Naive thymus-derived CD4-positive, alpha-beta T cell (primary cell): ENCODE results near the gene RTN1. TPM values are rescaled to one million over a fixed set of nuclear protein-coding genes. Genes with fewer than 3 reads are reported as not detected.
A peak's percentile ranks its signal among the peaks of the same experiment; 100 is the strongest.

Experiments used
- ATAC-seq: fragments of 150-1000 bp; cut with Tn5 transposase; 2 replicates; pipeline ENCODE4 v1.10.0; 2021; ENCODE audit warnings: mild to moderate bottlenecking, moderate library complexity
- CTCF ChIA-PET: fragments of 350-600 bp; sonication (Branson Sonifier 250); formaldehyde crosslinking; loops from one replicate; lab custom pipeline; 2021; ENCODE audit warnings: antibody characterized with exemption; lab: Charles Lee
- POLR2A ChIA-PET: fragments of 350-600 bp; sonication (Branson Sonifier 250); formaldehyde crosslinking; loops from one replicate; lab custom pipeline; 2021; ENCODE audit warnings: antibody characterized with exemption, inconsistent platforms; lab: Charles Lee
- DNase-seq, 9 donors: peaks; one replicate each; pipeline versions ENCODE4 v3.0.0 to v3.0.0-alpha.2; 2020 to 2022; ENCODE audit warnings: mixed read lengths in 1 of 9
- H3K27ac ChIP-seq: one replicate; pipeline ENCODE4 v1.7.0; 2013; ENCODE audit warnings: mild to moderate bottlenecking, low read depth, low read length, moderate library complexity
- H3K27me3 ChIP-seq, 2 donors: one replicate each; pipeline ENCODE4 v1.7.0; 2013; ENCODE audit warnings: low read length in 2 of 2, mild to moderate bottlenecking in 2 of 2, moderate library complexity in 2 of 2; ENCODE audit not compliant: control insufficient read depth in 2 of 2, insufficient read depth in 2 of 2
- H3K36me3 ChIP-seq, 3 experiments: 1 replicate in 2 of 3; 2 replicates in 1 of 3; pipeline ENCODE4 v1.7.0; 2013; ENCODE audit warnings: low read length in 3 of 3, mild to moderate bottlenecking in 3 of 3, moderate library complexity in 1 of 3; ENCODE audit not compliant: insufficient read depth in 3 of 3, control insufficient read depth in 2 of 3
- H3K4me1 ChIP-seq, 2 donors: one replicate each; pipeline ENCODE4 v1.7.0; 2013; ENCODE audit warnings: low read length in 2 of 2, mild to moderate bottlenecking in 2 of 2, moderate library complexity in 1 of 2; ENCODE audit not compliant: control insufficient read depth in 2 of 2, insufficient read depth in 2 of 2
- H3K4me3 ChIP-seq: 2 replicates; pipeline ENCODE4 v1.7.0; 2013; ENCODE audit warnings: mild to moderate bottlenecking, low read length
- H3K9me3 ChIP-seq, 3 experiments: 1 replicate in 2 of 3; 2 replicates in 1 of 3; pipeline ENCODE4 v1.7.0; 2013; ENCODE audit warnings: low read length in 3 of 3; ENCODE audit not compliant: control insufficient read depth in 2 of 3
- H3K27ac Mint-ChIP-seq, 9 donors: one replicate each; pipeline ENCODE4 v1.8.0; 2020 to 2022; ENCODE audit warnings: mixed read lengths in 9 of 9, mild to moderate bottlenecking in 8 of 9, moderate library complexity in 5 of 9, inconsistent platforms in 2 of 9
- H3K27me3 Mint-ChIP-seq, 5 donors: one replicate each; pipeline ENCODE4 v1.8.0; 2021 to 2022; ENCODE audit warnings: mixed read lengths in 5 of 5, mild to moderate bottlenecking in 1 of 5
- H3K36me3 Mint-ChIP-seq, 5 donors: one replicate each; pipeline ENCODE4 v1.8.0; 2020 to 2022; ENCODE audit warnings: mixed read lengths in 5 of 5, mild to moderate bottlenecking in 3 of 5, inconsistent platforms in 1 of 5
- H3K4me1 Mint-ChIP-seq, 7 donors: one replicate each; pipeline ENCODE4 v1.8.0; 2020 to 2022; ENCODE audit warnings: mixed read lengths in 7 of 7, mild to moderate bottlenecking in 3 of 7, inconsistent platforms in 1 of 7
- H3K4me3 Mint-ChIP-seq, 10 donors: one replicate each; pipeline ENCODE4 v1.8.0; 2020 to 2022; ENCODE audit warnings: mild to moderate bottlenecking in 10 of 10, mixed read lengths in 10 of 10, moderate library complexity in 6 of 10, inconsistent platforms in 2 of 10
- H3K9me3 Mint-ChIP-seq, 11 donors: one replicate each; pipeline ENCODE4 v1.8.0; 2020 to 2022; ENCODE audit warnings: mixed read lengths in 11 of 11, mild to moderate bottlenecking in 4 of 11, inconsistent platforms in 1 of 11, moderate library complexity in 1 of 11
- intact Hi-C, 2 donors: fragments of 100-400 bp; cut with micrococcal nuclease; formaldehyde crosslinking; loops; one replicate each; pipeline ENCODE4 v1.15.1; 2023
- polyA plus RNA-seq, 2 donors: library from polyadenylated mRNA; unstranded; fragments of 300-500 nt; fragmentation: Illumina TruSeq; gene quantifications; one replicate each; pipeline ENCODE4 v1.2.3, GENCODE V29; 2021
- total RNA-seq, 6 experiments: library from RNA in 5 of 6; stranded (reverse) in 5 of 6; gene quantifications; 1 replicate in 5 of 6; 2 replicates in 1 of 6; pipeline ENCODE4 v1.2.3 and lab custom pipeline; 2021 to 2026

Gene RTN1
- total and polyA plus RNA-seq, 7 experiments from 2014 or later, result 0.24 to 9.4 (median 0.77) TPM; not detected in 3

DNA sequence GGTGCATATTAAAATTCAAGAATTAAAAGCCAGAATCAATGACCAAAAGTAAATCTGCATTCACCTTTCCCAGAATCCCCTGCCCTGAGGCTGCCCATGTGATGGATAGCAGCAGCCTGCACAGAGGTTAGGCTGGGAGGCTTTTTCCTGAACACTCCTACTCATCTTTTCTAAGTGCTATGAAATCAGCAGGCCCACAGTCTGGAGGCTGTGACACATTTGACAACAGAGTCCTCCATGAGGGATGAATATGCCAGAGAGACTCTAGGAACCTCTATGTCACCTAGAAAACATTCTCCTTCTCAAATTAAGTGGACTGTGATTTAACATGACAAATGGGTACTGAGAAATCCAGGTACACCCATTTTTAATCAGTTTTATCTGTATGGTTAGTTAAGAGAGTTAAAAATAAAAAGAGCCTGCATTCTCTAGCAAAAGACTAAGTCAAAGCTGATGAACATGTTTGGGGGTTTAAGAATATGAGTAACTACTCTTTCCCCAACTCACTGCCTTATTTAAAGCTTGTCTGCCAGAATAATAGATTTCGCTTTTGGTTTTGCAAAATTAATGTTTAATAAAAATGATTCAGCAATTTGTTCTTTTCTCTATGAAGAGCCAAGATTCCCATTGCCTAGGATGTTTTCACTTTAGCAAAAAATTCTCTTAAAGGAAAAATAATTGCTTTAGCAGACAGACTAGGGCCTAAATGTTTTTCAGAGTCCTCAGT lies 115.0 kb downstream of the RTN1 start:
- DNase-seq (no peak), ATAC-seq (no peak)
- H3K4me3 Mint-ChIP-seq, result no peak overlapping the region
- ChIA-PET CTCF (no interaction called here), POLR2A (no interaction called here)
- Histone ChIP-seq H3K4me3 (no peak overlapping the region), H3K4me1 (no peaks in the 10 kb centered on the region), H3K27me3 (no peaks in the 10 kb centered on the region), H3K9me3 (no peaks in the 10 kb centered on the region), H3K27ac (no peak overlapping the region), H3K36me3 (no peaks in the 10 kb centered on the region)
- intact Hi-C loops, result no loop called here
- H3K27ac Mint-ChIP-seq, result no peak overlapping the region
- peaks cover 0 to 3% (median 0%) of the 10 kb centered on the region in 11 donors for H3K9me3 Mint-ChIP-seq
- no peaks in the 10 kb centered on the region for H3K36me3 Mint-ChIP-seq
- H3K27me3 Mint-ChIP-seq, result peaks cover 0 to 30% (median 14%) of the 10 kb centered on the region in 5 donors
- no peaks in the 10 kb centered on the region for H3K4me1 Mint-ChIP-seq

DNA sequence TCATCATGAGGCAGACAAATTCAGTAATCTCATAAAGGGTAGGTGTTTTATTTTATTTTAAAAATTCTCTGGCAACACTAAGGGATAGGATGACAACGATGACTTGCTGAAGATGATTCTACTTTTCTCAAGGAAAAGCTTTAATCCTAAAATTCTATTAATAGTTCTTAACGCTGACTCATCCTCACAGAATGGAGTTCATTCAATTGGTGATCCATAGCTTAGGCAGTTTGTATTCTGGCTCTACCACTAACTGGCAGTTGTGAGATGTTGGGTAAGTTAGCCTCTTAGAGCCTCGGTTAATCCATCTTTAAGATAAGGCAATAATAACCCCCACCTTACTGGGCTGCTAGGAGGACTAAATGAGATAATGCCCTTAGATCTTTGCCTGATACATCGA lies 116.3 kb downstream of the RTN1 start:
- intact Hi-C loops, result no loop called here
- Histone ChIP-seq H3K4me3 (no peak overlapping the region), H3K36me3 (no peaks in the 10 kb centered on the region), H3K4me1 (no peaks in the 10 kb centered on the region), H3K27me3 (no peaks in the 10 kb centered on the region), H3K9me3 (no peaks in the 10 kb centered on the region), H3K27ac (no peak overlapping the region)
- DNase-seq (no peak), ATAC-seq (no peak)
- no peak overlapping the region for H3K4me3 Mint-ChIP-seq
- H3K27ac Mint-ChIP-seq, result no peak overlapping the region
- peaks cover 0 to 3% (median 0%) of the 10 kb centered on the region in 11 donors for H3K9me3 Mint-ChIP-seq
- POLR2A ChIA-PET, result no interaction called here
- CTCF ChIA-PET, result no interaction called here
- peaks cover 0 to 24% (median 14%) of the 10 kb centered on the region in 5 donors for H3K27me3 Mint-ChIP-seq
- no peaks in the 10 kb centered on the region for H3K36me3 Mint-ChIP-seq
- H3K4me1 Mint-ChIP-seq, result no peaks in the 10 kb centered on the region

DNA sequence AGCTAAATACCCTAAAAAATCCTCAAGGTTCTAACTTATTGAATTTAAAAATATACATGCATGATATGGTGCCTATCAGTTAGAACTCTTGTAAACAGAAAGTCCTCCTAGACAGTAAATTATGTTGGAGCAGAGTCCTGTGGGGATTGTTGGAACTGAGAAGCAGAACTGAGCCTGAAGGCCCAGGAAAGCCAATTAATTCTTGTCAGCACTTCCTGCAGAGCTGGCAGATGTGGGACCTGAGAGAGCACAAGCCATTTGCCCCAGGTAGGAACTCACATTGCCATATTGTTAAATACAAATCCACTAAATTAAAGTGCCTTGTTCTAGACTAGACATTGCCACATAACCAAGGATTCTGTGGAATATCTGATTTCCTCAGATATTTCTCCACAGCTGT lies 117.1 kb downstream of the RTN1 start:
- POLR2A ChIA-PET, result no interaction called here
- CTCF ChIA-PET, result no interaction called here
- no peak overlapping the region for H3K4me3 ChIP-seq

DNA sequence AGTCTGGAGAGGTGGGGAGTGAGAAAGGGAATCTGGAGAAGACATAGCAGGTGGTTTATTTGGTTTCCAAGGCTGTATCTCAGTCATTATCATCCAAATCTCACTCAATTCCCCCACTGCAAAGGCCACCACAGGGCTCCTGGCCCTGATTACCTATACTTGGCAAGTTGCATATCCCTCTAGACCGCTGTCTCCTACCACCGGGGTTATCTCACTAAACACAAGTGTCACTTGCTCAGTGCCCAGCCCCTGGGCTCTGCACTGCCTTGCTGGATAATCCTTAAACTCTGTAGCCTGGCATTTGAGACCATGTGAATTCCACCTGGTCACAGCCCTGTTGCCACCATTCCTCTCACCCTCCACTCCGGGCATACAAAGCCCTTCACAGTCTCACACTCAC lies 119.0 kb downstream of the RTN1 start:
- H3K27me3 ChIP-seq, result no peaks in the 10 kb centered on the region
- no peak overlapping the region for H3K4me3 ChIP-seq
- DNase-seq (no peak), ATAC-seq (no peak)
- POLR2A ChIA-PET, result no interaction called here
- H3K36me3 Mint-ChIP-seq, result no peaks in the 10 kb centered on the region
- H3K9me3 Mint-ChIP-seq, result peaks cover 0 to 5% (median 0%) of the 10 kb centered on the region in 11 donors
- no peaks in the 10 kb centered on the region for H3K4me1 ChIP-seq
- H3K27me3 Mint-ChIP-seq, result peaks cover 0 to 12% (median 5%) of the 10 kb centered on the region in 5 donors
- CTCF ChIA-PET, result no interaction called here
- intact Hi-C loops, result no loop called here
- no peaks in the 10 kb centered on the region for H3K4me1 Mint-ChIP-seq
- H3K4me3 Mint-ChIP-seq, result no peak overlapping the region
- H3K27ac Mint-ChIP-seq, result no peak overlapping the region
- H3K27ac ChIP-seq, result no peak overlapping the region
- H3K9me3 ChIP-seq, result no peaks in the 10 kb centered on the region
- H3K36me3 ChIP-seq, result no peaks in the 10 kb centered on the region

More for the DNA sequence above, 117.1 kb downstream of the RTN1 start:
- Mint-ChIP-seq H3K27me3 (peaks cover 0 to 20% (median 7%) of the 10 kb centered on the region in 5 donors), H3K9me3 (peaks cover 0 to 3% (median 0%) of the 10 kb centered on the region in 11 donors), H3K4me3 (no peak overlapping the region), H3K27ac (no peak overlapping the region), H3K36me3 (no peaks in the 10 kb centered on the region), H3K4me1 (no peaks in the 10 kb centered on the region)
- Histone ChIP-seq H3K36me3 (no peaks in the 10 kb centered on the region), H3K27ac (no peak overlapping the region), H3K9me3 (no peaks in the 10 kb centered on the region), H3K4me1 (no peaks in the 10 kb centered on the region), H3K27me3 (no peaks in the 10 kb centered on the region)
- no peak for ATAC-seq
- intact Hi-C loops, result no loop called here
- no peak for DNase-seq

DNA sequence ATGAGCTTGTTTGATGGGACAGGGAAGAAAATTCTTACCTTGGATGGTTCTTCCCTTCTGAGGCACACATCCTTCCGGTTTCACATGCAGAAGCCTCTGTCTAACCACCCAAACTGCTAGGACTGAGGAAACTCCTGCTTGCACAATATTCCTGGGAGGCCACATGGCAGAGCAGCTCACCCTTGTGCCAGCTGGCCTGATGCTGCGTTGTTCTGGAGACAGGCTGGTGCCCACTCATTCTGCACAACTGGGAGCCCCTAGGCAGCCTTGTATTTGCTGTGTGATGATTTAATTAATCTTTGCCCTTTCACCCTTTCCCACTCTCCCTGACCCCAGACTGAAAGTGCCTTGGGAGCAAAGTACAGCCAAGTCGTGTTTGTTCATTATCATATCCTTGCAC lies 130.8 kb downstream of the RTN1 start:
- CTCF ChIA-PET, result interaction anchor here (1.5 kb wide), 1 partner anchor 8 kb away, joined by 3 read pairs; no protein-coding TSS in a partner anchor
- Histone ChIP-seq H3K4me3 (no peak overlapping the region), H3K9me3 (no peaks in the 10 kb centered on the region), H3K36me3 (no peaks in the 10 kb centered on the region), H3K27ac (no peak overlapping the region), H3K27me3 (no peaks in the 10 kb centered on the region), H3K4me1 (no peaks in the 10 kb centered on the region)
- no peaks in the 10 kb centered on the region for H3K4me1 Mint-ChIP-seq
- H3K4me3 Mint-ChIP-seq, result no peak overlapping the region
- DNase-seq (no peak), ATAC-seq (peak; percentile 24)
- peaks cover 0 to 18% (median 4%) of the 10 kb centered on the region in 5 donors for H3K27me3 Mint-ChIP-seq
- peaks cover 3 to 31% (median 12%) of the 10 kb centered on the region in 11 donors for H3K9me3 Mint-ChIP-seq
- no peak overlapping the region for H3K27ac Mint-ChIP-seq
- no peaks in the 10 kb centered on the region for H3K36me3 Mint-ChIP-seq
- intact Hi-C loops, result no loop called here
- POLR2A ChIA-PET, result no interaction called here

DNA sequence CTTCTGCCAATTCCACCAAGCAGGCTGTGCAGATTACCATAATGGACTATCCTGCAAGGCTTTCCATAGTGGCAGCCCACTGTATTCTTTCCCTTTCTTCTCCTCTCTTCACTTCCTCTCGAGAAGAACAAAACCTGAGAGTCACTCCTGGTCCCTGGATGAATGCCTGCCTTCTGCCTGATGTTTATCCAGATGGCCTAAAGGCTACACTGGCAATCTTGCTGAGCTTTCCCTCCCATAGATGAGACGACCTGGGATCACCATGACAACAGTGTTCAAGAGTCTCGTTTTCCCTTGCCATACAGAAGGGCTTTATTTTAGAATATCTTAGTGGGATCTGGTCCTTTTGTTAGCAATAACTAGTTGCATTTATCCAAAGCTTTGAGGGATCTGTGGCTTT lies 142.3 kb downstream of the RTN1 start:
- H3K27ac Mint-ChIP-seq, result no peak overlapping the region
- H3K36me3 ChIP-seq, result no peaks in the 10 kb centered on the region
- no peaks in the 10 kb centered on the region for H3K4me1 ChIP-seq
- H3K4me3 Mint-ChIP-seq, result no peak overlapping the region
- H3K4me1 Mint-ChIP-seq, result peaks cover 0 to 1% (median 0%) of the 10 kb centered on the region in 7 donors
- H3K9me3 Mint-ChIP-seq, result peaks cover 0 to 8% (median 0%) of the 10 kb centered on the region in 11 donors
- H3K27ac ChIP-seq, result no peak overlapping the region
- H3K36me3 Mint-ChIP-seq, result no peaks in the 10 kb centered on the region
- H3K27me3 ChIP-seq, result no peaks in the 10 kb centered on the region
- H3K9me3 ChIP-seq, result no peaks in the 10 kb centered on the region
- no peak for ATAC-seq
- POLR2A ChIA-PET, result no interaction called here
- intact Hi-C loops, result no loop called here
- H3K27me3 Mint-ChIP-seq, result peaks cover 0 to 15% (median 0%) of the 10 kb centered on the region in 5 donors
- H3K4me3 ChIP-seq, result no peak overlapping the region
- no peak for DNase-seq
- CTCF ChIA-PET, result no interaction called here
